Breast epithelium (tissue), 3 donors: ENCODE data around the gene ZNF609.

Experiments used
- CTCF ChIP-seq, 3 donors: fragments of 450-650 bp; IDR thresholded peaks; one replicate each; pipeline ENCODE4 v1.5.1; 2016 to 2017; ENCODE audit warnings: antibody characterized with exemption in 3 of 3, mild to moderate bottlenecking in 3 of 3, moderate library complexity in 3 of 3
- POLR2AphosphoS5 ChIP-seq, 3 donors: sonication (generic); formaldehyde crosslinking; IDR thresholded peaks; one replicate each; pipeline ENCODE4 v1.6.1; 2017; ENCODE audit warnings: antibody characterized with exemption in 3 of 3

- TF ChIP-seq POLR2AphosphoS5 (IDR thresholded peaks at IDR 0.05) (no peak), CTCF (IDR thresholded peaks at IDR 0.05) (no peak)
Measured at GRCh38 chr15:64453689-64454037, 6.7 kb upstream of the ZNF609 start.
